VCaP (cell line): ENCODE measurements around the gene SKA2.

Experiments
- H3K27ac ChIP-seq: fragments of 450-650 bp; 2 replicates; pipeline ENCODE4 v1.5.1; 2017
- CTCF ChIP-seq: fragments of 450-650 bp; conservative IDR thresholded peaks from 2 replicates; pipeline ENCODE4 v1.5.1; 2017; ENCODE audit warnings: mild to moderate bottlenecking, moderate library complexity

Gene SKA2

GRCh38 chr17:59108400-59109102, 46.4 kb downstream of the SKA2 start:
- TF ChIP-seq CTCF: no peak
- H3K27ac ChIP-seq: no peak overlapping the region

- peak overlapping the region; percentile 92 for H3K27ac ChIP-seq
- TF ChIP-seq CTCF: no peak
Measured at GRCh38 chr17:59107306-59107670, 47.7 kb downstream of the SKA2 start.

DNA sequence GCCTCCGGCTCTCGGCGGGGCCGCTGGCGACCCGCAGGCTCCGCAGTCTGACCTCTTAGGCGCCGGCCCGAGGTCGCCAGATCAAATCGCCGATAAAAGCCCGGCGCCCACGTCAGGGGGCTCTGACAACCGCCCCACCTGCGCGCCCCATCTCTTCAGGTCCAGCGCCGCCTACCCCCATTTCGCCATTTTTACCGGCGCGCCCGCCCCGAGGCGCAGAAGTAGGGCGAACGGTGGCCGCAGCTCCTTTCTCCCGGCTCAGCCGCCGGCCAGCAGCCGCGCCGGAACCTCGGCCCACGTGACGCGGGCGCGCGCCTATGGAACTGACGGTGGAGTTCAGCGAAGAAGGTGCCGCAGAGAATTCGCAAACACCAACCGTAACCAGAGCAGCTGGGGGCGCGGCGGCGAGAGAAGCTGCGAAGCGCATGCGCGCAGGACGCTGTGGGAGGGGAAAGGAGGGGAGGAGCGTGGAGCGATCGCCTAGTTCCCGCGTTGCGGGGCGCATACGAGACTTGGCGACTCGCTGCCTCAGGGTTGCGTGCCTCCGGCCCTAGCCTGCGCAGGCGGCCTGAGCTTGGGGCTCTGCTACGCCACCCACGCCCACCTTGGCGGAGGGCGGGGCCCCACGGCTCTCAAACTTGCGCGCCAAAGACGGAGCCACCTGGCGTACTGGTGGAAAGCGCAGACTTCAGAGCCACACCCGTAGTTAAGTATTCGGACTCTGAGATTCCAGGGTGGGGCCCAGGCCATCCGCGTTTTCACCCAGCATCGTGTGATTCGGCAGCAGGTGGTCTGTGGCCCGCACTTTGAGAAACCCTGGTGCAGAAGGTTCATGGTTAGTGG, 48.3 kb downstream of the SKA2 start, which contains the start of gene TRIM37:
Gene TRIM37 (minus strand): TSS at position 418 of the 843 bp plus-strand sequence. CDS start 419 bp downstream, outside the sequence.
- H3K27ac ChIP-seq: peak within 1 kb of the TSS; percentile 92
- no peak for TF ChIP-seq CTCF

DNA sequence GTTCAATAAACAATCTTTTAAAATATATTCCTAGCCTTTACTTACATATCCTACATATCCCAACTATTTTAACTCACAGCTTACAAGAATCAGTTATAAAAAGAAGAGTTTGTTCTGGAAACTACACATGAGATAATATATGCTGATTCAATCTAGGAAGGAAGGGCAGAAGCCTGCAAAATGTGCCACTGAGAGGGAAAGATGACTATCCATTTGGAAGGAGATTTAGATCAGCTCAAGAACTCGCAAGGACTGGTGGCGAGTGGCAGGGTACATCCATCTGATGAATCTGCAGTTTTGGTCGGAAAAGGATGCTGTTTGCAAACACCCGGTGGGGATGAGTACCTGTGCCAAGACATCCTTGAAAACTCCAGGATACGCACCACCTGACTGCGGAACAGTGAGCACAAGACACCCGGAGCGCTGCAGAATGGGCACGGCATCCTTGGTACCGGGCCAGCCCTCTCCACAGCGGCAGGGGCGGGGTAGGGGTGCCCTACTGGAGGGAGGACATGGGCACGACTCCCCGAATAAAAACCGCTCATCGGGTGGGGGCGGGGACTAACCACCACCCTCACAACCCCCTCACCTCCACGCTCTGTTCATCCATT, 49.0 kb downstream of the SKA2 start:
- TF ChIP-seq CTCF: no peak
- H3K27ac ChIP-seq: peak overlapping the region; percentile 92

DNA sequence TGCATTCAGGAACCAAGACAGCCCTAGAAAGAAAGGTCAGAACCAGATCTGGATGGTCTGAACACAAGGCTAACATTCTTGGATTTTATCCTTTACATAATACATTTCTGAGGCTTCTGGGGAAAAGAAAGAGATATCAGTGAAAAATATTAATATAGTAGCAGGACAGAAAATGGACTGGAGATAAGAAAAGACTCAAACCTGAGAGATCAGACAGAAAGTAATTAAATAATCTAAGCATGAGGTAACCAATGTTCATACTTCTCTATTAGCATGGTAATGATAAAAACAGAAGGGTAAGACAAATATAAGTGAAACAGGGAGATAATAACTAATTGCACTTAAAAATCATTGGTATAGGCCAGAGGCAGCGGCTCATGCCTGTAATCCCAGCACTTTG, 53.8 kb downstream of the SKA2 start:
- no peak for TF ChIP-seq CTCF
- H3K27ac ChIP-seq: peak overlapping the region; percentile 1; the same call in 1 of the 2 replicates

- H3K27ac ChIP-seq: no peak overlapping the region
- TF ChIP-seq CTCF: no peak
Measured at GRCh38 chr17:59097876-59098275, 57.1 kb downstream of the SKA2 start.

GRCh38 chr17:59094861-59095530, 60.0 kb downstream of the SKA2 start:
- TF ChIP-seq CTCF: no peak
- no peak overlapping the region for H3K27ac ChIP-seq
